Islet of Langerhans (tissue), 1 donor: ENCODE results near the gene MPV17L2.
"Not testable (repeated sequence)": the region's sequence is repeated elsewhere in the genome, so short reads cannot be mapped to it uniquely, and the experiment has no call there.

Experiments used
- FAIRE-seq: peaks from one replicate; lab custom pipeline; 2011; peaks lifted over from hg19 to GRCh38; lab: Jason Lieb, UNC

The MPV17L2 gene

GRCh38 chr19:18193388-18194180 lies 566 bp downstream of the MPV17L2 start:
- no peak for FAIRE-seq

DNA sequence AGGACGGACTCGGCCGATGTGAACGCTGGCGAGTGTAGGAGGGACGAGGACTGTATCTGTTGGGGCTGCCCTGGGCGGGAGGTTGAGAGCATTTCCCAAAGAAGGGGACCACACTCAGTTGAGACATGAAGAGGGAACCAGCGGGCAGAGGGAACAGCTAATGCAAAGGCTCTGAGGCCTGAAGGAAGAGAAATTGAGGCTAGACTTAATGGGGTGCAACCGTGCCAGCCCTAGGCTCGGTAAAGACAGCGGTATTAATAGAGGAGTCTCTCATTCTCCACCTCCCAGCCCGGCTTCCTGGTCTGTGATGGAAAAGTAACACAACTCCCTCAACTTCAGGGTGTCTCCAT lies 1.1 kb downstream of the MPV17L2 start:
- no peak for FAIRE-seq

GRCh38 chr19:18194554-18195238 lies 1.7 kb downstream of the MPV17L2 start:
- FAIRE-seq = no peak

GRCh38 chr19:18196511-18196845 lies 3.5 kb downstream of the MPV17L2 start:
- FAIRE-seq = no peak

- no peak for FAIRE-seq
These were observed 4.3 kb downstream of the MPV17L2 start for GRCh38 chr19:18197306-18197705.

DNA sequence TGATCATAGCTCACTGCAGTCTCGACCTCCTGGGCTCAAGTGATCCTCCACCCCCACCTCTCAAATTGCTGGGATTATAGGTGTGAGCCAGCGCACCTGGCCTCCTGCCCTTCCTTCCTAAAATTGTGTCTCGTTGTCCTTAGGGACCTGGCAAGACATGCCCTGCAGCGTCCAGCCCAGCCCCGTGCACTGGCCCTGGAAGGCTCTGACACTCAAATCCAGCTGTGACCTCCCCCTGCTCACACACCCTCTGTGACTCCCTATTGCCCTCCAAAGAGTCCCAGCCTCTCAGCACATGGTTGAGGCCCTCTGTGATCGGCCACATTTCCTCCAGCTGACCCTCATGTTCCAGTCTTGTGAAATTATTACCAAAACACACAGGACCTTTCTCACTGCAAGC lies 4.9 kb downstream of the MPV17L2 start:
- no peak for FAIRE-seq

DNA sequence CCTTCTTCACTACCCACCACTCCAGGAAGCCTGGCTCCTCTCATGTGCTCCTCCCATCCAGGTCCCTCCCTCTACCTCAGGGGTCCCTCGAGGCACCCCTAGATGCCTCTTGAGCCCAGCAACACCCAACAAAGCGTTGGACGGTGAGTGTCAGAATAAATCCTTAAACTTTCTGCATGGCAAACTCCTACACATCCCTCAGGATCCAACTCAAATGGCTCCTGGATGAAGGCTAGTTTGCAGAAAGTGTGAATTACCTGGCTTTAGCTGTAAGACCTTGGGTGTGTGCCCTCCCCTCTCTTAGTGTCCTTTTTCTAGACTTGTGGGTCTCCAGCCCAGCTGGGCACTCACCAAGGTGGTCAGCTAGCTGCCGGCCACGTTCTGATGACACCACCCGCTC lies 5.4 kb downstream of the MPV17L2 start:
- no peak for FAIRE-seq

DNA sequence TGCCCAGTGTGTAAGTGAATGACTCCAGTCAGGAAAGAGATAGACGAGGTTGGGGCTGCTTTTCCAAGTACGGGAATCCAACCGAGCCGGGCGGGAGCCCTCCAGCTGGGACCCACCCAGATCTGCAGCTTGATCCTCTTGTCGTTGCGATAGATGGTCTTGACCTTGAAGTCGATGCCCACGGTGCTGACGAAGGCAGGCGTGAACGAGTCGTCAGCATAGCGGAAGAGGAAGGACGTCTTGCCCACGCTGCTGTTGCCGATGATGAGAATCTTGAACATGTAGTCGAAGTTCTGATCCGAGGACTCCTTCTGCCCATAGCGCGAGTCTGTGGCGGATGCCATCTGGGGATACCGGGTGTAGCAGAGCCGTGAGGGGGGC lies 9.4 kb downstream of the MPV17L2 start:
- no peak for FAIRE-seq

DNA sequence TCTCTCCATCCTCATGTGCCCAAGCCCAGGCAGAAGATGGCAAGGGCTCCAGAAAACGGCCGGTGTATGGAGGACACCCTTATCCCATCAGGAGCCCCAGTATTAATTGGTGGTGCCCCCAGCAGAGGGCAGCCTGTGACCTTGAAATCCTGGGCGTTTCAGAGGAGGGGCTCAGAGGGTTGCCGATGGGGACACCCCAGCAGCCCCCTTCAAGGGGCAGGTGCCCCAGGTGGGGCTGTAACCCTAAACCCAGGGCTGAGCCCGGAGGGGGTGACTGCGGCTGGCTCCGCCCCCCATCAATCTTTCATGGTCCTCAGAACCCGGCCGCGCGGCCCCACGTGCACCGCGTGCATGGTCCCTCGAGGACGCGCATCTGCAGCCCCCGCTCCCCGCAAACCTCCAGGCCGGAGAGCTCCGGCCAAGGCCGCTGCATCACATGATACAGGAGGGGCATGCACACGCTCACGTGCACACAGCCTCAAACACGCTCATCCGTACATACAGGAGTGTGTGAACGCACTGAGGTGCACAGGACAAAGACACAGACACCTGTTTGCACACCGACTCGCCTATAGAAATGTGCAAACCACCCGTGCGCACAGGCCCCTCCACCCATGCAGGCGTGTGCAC lies 9.9 kb downstream of the MPV17L2 start:
- no peak for FAIRE-seq

DNA sequence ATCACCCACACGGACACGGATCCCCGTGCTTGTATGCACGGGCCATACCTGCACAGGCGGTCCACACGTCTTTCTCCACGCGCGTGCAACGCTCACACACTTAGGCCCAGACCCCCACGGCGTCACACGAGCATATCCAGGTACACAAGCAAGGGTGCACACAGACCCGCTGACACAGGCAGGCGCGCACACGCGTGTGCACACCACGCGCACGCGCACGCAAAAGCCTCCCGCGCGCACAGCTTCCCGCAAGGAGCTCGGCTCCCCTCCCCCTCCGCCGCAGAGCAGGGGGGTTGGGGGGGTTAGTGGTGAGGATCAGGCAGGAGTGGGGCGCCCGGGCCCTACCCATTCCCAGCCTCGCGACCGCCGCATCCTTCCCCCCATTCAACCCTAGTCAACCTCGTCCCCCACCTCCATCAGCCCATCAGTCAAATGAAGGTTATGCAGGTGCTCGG lies 10.4 kb downstream of the MPV17L2 start:
- FAIRE-seq = no peak

DNA sequence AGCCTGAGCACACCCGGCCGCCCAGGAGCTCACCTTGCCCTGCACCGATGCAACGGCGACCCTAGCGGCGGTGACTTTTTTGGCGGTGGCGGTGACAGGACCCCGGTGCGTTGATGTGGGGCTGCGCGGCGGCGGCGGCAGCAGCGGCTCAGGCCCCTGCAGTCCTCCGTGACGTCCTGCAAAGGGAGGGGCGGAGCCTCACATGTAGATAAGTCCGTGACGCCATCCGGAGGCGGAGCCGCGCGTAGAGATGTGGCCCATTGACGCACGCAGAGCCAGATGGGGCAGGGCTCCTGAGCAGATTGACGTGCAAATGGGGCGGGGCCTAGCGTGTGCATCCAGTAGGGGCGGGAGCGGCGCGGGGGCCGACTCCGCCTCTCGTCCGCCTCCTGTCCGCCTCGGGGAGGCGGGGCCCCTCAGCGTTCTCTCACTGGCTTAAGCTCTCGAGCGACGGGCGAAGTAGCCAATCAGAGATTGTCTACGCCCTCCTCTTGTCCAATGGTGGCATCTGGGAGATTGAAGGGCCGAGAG lies 10.9 kb downstream of the MPV17L2 start, which contains the start of gene RAB3A:
Gene RAB3A, minus strand, starts transcription at position 180 of the 531 bp plus-strand sequence. CDS start 1,302 bp downstream, outside the sequence.
- peak; percentile 89 for FAIRE-seq

DNA sequence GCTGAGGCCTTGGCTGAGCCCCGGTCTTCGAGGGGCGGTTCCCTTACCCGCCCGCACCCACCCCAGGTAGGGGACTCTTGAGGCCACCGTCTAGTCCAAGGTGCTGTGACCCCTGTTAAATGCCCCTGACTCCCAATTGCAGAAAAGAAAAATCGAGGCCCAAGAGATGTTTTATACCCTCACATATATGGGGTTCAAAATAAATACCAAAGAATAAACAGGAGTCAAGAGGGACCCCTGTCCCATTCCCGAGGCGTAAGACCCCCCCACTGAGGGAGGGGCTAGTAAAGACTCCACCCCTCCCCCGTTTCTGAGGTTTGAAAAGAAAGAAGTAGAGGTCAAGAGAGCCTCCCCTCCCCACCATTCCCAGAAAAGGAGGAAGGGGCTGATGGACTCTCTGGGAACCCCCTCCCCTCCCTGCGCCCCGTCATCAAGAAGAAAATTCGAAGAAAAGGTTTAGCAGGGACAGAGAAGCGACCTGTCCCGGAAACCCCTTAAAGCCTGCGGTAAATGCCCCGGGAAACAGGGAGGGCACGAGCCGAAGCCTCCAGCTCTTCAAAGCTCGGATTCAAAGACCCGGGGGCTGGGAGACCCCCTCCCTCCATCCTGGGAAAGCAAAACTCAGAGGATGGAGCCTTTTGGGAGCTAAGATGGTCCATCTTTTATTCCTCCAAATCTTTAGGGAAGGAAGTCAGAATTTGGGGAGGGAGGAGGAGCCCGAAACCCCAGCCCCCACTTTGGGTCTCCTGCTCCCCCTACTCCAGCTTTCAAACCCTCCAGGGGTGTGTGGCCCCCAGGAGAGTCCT lies 11.6 kb downstream of the MPV17L2 start:
- FAIRE-seq = no peak

GRCh38 chr19:18205200-18205892 lies 12.3 kb downstream of the MPV17L2 start:
- FAIRE-seq = no peak

- no peak for FAIRE-seq
These were observed 13.0 kb downstream of the MPV17L2 start for GRCh38 chr19:18206018-18206417.

GRCh38 chr19:18208098-18208951 lies 15.3 kb downstream of the MPV17L2 start:
- no peak for FAIRE-seq

- not testable (repeated sequence) for FAIRE-seq
These were observed 16.9 kb downstream of the MPV17L2 start for GRCh38 chr19:18209912-18210311.

DNA sequence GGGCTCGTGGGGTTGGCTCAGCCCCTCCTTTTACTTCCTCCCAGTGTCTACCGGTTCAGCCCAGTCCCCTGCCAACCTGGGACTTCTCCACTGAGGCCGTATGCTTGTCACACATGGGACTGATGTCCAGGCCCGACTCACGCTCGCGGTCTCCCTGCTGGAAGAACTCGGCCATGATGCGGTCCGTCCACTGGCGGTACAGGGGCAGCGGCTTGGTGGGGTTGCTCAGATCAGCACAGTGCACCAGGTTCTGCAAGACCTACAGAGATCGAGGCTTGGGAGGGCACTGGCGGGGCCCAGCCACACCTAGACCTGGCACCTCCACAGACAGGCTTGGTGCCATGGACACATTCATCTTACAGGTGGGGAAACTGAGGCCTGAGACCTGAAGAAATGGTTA lies 18.7 kb downstream of the MPV17L2 start:
- FAIRE-seq = no peak

- no peak for FAIRE-seq
These were observed 21.9 kb downstream of the MPV17L2 start for GRCh38 chr19:18214779-18215433.

DNA sequence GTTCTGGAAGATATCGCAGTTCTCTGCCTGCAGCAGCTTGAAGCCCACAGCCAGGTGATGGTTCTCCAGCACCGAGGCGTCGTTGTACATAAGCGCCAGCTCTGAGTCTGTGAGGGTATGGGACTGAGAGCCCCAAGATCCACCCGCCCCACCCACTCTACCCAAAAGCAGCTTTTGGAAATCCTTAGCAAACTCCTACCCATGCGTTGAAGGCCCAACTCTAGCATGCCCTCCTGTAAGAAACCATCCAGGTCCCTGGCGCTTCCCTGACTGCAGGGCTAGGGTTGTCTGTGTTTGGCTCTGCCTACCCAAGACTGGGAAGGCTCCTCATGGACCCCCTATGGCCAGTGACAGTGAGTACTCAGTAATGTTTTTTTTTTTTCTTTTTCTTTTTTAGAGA lies 23.8 kb downstream of the MPV17L2 start:
- no peak for FAIRE-seq

GRCh38 chr19:18218159-18218558 lies 25.1 kb downstream of the MPV17L2 start:
- FAIRE-seq = no peak
